Articular chondrocyte of knee joint (primary cell): Measurements from ENCODE around the gene ACTR3C. TPM values are rescaled to one million over a fixed set of nuclear protein-coding genes. Genes with fewer than 3 reads are reported as not detected.

Experiments
- total RNA-seq: library from RNA; depleted of rRNA; stranded (reverse); fragments of >200 nt; gene quantifications from 2 replicates; pipeline ENCODE4 v1.2.3, GENCODE V29; 2012

Gene ACTR3C
- 6.2 and 7.8 TPM in 2 replicates for total RNA-seq

GRCh38 chr7:150322833-150323681 lies at the start of gene ACTR3C, which contains the start of gene LRRC61:
ACTR3C (minus strand) TSS chr7:150323545; CDS start chr7:150295296, 28,249 bp downstream.
LRRC61 (plus strand) TSS chr7:150323355; CDS start chr7:150336862, 13,507 bp downstream.

GRCh38 chr7:150368096-150368883 lies 44.9 kb upstream of the ACTR3C start, which contains the start of gene REPIN1:
REPIN1 (plus strand) TSS chr7:150368822; CDS start chr7:150369712, 890 bp downstream.

GRCh38 chr7:150341263-150342120 lies 18.1 kb upstream of the ACTR3C start, which contains the start of gene RARRES2:
RARRES2 (minus strand) TSS chr7:150341629; CDS start chr7:150340609, 1,020 bp downstream.

Other genes with a start within 250 kb of the ACTR3C start
- gene LRRC61, start 190 bp downstream of the ACTR3C start, total RNA-seq = 3.5 and 6.7 TPM in 2 replicates
- 0.32 and 2.2 TPM in 2 replicates for gene RARRES2, start 18.1 kb upstream of the ACTR3C start, total RNA-seq
- gene REPIN1, start 45.3 kb upstream of the ACTR3C start, total RNA-seq = 30.1 and 35.7 TPM in 2 replicates
- gene ZNF775, start 55.8 kb upstream of the ACTR3C start, total RNA-seq = 2.9 and 3.4 TPM in 2 replicates
- 0.11 TPM in 1 of 2 replicates, not detected in the other for gene GIMAP8, start 127.1 kb upstream of the ACTR3C start, total RNA-seq
- 0.32 TPM in 1 of 2 replicates, not detected in the other for gene GIMAP7, start 191.3 kb upstream of the ACTR3C start, total RNA-seq
- gene GIMAP4, start 243.8 kb upstream of the ACTR3C start, total RNA-seq = 0.43 TPM in 1 of 2 replicates, not detected in the other